KMS-11 (cell line): Measurements from ENCODE around the gene STK4.
"Not testable (repeated sequence)": the region's sequence is repeated elsewhere in the genome, so short reads cannot be mapped to it uniquely, and the experiment has no call there.

ENCODE experiments used
- H2AFZ ChIP-seq: fragments of 200-600 bp; sonication (generic); 2 replicates; pipeline ENCODE4 v1.6.1; 2016; ENCODE audit warnings: antibody characterized with exemption, mixed run types, low read depth
- H3K27ac ChIP-seq: fragments of 200-600 bp; sonication (generic); 2 replicates; pipeline ENCODE4 v1.6.1; 2016; ENCODE audit warnings: mild to moderate bottlenecking, mixed run types
- H3K27me3 ChIP-seq: fragments of 200-600 bp; sonication (generic); 2 replicates; pipeline ENCODE4 v1.6.1; 2017; ENCODE audit warnings: mild to moderate bottlenecking, low read depth, mixed run types, moderate library complexity; ENCODE audit not compliant: insufficient read depth
- H3K36me3 ChIP-seq: fragments of 200-600 bp; sonication (generic); 2 replicates; pipeline ENCODE4 v1.6.1; 2017; ENCODE audit warnings: mild to moderate bottlenecking, mixed run types; ENCODE audit not compliant: insufficient read depth
- H3K4me1 ChIP-seq: fragments of 200-600 bp; sonication (generic); 2 replicates; pipeline ENCODE4 v1.6.1; 2016; ENCODE audit warnings: mild to moderate bottlenecking, low read depth, mixed run types; ENCODE audit not compliant: poor library complexity, severe bottlenecking
- H3K4me2 ChIP-seq: fragments of 200-600 bp; sonication (generic); 2 replicates; pipeline ENCODE4 v1.7.0; 2016; ENCODE audit warnings: mild to moderate bottlenecking, mixed run types
- H3K4me3 ChIP-seq: fragments of 200-600 bp; sonication (generic); IDR thresholded peaks from 2 replicates; pipeline ENCODE4 v1.6.1; 2017; ENCODE audit warnings: low read depth, low read length, mixed read lengths; ENCODE audit not compliant: insufficient read depth
- H3K79me2 ChIP-seq: fragments of 200-600 bp; sonication (generic); 2 replicates; pipeline ENCODE4 v1.6.1; 2016; ENCODE audit warnings: low read depth, mixed run types; ENCODE audit not compliant: insufficient read depth
- H3K9ac ChIP-seq: fragments of 200-600 bp; sonication (generic); 2 replicates; pipeline ENCODE4 v1.6.1; 2016; ENCODE audit warnings: mild to moderate bottlenecking, mixed run types
- H4K20me1 ChIP-seq: fragments of 200-600 bp; sonication (generic); 2 replicates; pipeline ENCODE4 v1.6.1; 2016; ENCODE audit warnings: mild to moderate bottlenecking, mixed run types; ENCODE audit not compliant: insufficient read depth
- TF ChIP-seq, protein P1 (sequence below): fragments of 200-600 bp; sonication (generic); conservative IDR thresholded peaks from 2 replicates; pipeline ENCODE4 v1.6.1; 2017; ENCODE audit warnings: low read depth, mild to moderate bottlenecking, antibody characterized with exemption, low read length, moderate library complexity, mixed read lengths

The STK4 gene

DNA sequence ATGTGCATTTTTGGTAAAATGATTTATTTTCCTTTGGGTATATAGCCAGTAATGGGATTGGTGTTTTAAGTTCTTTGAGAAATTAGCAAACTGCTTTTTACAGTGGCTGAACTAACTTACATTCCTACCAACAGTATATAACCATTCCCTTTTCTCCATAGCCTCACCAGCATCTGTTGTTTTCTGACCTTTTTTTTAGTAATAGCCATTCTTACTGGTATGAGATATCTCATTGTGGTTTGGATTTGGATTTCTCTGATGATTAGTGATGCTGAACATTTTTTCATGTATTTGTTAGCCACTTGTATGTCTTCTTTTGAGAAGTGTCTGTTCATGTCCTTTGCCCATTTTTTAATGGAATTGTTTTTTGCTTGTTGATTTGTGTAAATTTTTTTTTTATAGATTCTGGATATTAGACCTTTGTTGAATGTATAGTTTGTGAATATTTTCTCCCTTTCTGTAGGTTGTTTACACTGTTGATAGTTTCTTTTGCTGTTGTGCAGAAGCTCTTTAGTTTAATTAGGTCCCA, 42.3 kb downstream of the STK4 start:
- H3K4me1 ChIP-seq = peaks cover 36% of the 10 kb centered on the region
- no peak overlapping the region for H3K9ac ChIP-seq
- H3K36me3 ChIP-seq = peaks cover 9% of the 10 kb centered on the region; the same call in 1 of the 2 replicates
- TF ChIP-seq, protein P1, sequence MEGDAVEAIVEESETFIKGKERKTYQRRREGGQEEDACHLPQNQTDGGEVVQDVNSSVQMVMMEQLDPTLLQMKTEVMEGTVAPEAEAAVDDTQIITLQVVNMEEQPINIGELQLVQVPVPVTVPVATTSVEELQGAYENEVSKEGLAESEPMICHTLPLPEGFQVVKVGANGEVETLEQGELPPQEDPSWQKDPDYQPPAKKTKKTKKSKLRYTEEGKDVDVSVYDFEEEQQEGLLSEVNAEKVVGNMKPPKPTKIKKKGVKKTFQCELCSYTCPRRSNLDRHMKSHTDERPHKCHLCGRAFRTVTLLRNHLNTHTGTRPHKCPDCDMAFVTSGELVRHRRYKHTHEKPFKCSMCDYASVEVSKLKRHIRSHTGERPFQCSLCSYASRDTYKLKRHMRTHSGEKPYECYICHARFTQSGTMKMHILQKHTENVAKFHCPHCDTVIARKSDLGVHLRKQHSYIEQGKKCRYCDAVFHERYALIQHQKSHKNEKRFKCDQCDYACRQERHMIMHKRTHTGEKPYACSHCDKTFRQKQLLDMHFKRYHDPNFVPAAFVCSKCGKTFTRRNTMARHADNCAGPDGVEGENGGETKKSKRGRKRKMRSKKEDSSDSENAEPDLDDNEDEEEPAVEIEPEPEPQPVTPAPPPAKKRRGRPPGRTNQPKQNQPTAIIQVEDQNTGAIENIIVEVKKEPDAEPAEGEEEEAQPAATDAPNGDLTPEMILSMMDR = no peak
- no peak overlapping the region for H2AFZ ChIP-seq
- no peak overlapping the region for H3K4me3 ChIP-seq
- H4K20me1 ChIP-seq = no peaks in the 10 kb centered on the region
- peaks cover 25% of the 10 kb centered on the region; the same call in 1 of the 2 replicates for H3K79me2 ChIP-seq
- H3K27me3 ChIP-seq = no peaks in the 10 kb centered on the region
- no peak overlapping the region for H3K27ac ChIP-seq
- H3K4me2 ChIP-seq = no peak overlapping the region

DNA sequence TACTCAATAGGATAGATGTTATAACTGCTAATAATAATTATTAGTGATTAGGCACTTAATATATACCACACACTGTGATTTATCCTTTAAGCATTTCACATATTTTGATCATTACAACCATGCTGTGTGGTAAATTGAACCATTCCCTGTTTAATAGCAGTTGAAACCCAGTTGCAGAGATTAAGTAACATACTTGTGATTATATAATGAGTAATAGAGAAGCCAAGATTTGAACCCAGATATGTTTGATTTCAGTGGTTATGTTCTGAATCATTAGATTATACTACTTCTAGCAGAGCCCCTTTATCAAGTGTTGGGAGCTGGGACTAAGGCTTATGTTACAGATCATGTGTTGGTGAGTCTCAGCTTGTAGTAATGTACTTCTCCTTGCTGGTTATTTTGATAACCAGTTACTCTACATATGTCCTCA, 44.1 kb downstream of the STK4 start:
- H3K4me3 ChIP-seq = no peak overlapping the region
- H3K27ac ChIP-seq = 0 out of 2 replicates have a peak overlapping the region, but pooled peaks have one; percentile 2
- H2AFZ ChIP-seq = no peak overlapping the region
- peaks cover 44% of the 10 kb centered on the region for H3K4me1 ChIP-seq
- peaks cover 9% of the 10 kb centered on the region; the same call in 1 of the 2 replicates for H3K36me3 ChIP-seq
- no peak overlapping the region for H3K9ac ChIP-seq
- peaks cover 21% of the 10 kb centered on the region; the same call in 1 of the 2 replicates for H3K79me2 ChIP-seq
- no peaks in the 10 kb centered on the region for H3K27me3 ChIP-seq
- TF ChIP-seq, protein P1 = no peak
- H4K20me1 ChIP-seq = no peaks in the 10 kb centered on the region
- no peak overlapping the region for H3K4me2 ChIP-seq

DNA sequence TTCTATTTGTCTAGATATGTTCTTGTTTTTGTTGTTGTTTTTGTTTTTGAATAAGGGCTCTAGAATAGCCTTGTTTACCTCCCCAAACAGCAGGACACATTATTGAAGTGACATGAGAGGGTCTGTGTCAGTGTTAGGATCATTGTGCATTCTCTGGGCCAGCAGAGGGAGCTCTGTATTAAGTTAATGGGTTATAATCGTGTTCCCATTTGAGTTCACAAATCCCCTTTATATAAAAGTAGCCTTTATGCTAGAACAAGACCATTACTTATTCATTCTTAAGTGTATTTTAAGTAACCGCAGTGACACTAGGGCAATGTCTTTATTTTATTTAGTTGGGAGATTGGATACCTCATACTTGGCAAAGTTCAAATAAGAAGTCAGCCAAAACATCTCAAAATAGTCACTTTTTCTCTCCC, 44.8 kb downstream of the STK4 start:
- Histone ChIP-seq H3K27ac (no peak overlapping the region), H3K27me3 (no peaks in the 10 kb centered on the region), H3K9ac (no peak overlapping the region), H3K4me3 (no peak overlapping the region), H3K79me2 (peaks cover 21% of the 10 kb centered on the region; the same call in 1 of the 2 replicates), H3K36me3 (peaks cover 9% of the 10 kb centered on the region; the same call in 1 of the 2 replicates), H3K4me1 (peaks cover 51% of the 10 kb centered on the region), H4K20me1 (no peaks in the 10 kb centered on the region), H2AFZ (no peak overlapping the region), H3K4me2 (no peak overlapping the region)
- TF ChIP-seq, protein P1 = peak; percentile 95

DNA sequence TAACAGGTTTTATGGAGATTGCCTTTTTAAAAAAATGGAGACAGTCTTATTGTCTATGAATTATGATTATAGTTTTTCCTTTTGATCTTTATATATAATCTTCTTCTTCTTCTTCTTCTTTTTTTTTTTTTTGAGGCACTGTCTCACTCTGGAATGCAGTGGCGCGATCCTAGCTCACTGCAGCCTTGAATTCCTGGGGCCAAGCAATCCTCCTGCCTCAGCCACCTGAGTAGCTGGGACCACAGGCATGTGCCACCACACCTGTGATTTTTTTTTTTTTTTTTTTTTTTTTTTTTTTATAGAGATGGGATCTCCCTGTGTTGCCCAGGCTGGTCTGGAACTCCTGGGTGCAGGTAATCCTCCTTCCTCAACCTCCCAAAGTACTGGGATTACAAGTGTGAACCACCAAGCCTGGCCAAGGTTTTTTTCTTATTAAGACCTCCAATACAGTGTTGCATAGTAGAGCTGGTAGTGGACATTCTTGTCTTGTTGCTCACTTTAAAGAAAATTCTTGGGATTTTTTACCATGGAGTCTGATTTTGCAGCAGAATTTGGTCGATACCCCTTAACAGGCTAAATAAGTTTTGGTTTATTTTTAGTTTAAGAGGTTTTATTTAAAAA, 46.5 kb downstream of the STK4 start:
- 0 out of 2 replicates have a peak, but pooled peaks cover 9% of the 10 kb centered on the region for H3K36me3 ChIP-seq
- no peaks in the 10 kb centered on the region for H3K27me3 ChIP-seq
- no peak overlapping the region for H2AFZ ChIP-seq
- peaks cover 68% of the 10 kb centered on the region for H3K4me1 ChIP-seq
- peaks cover 19% of the 10 kb centered on the region; the same call in 1 of the 2 replicates for H3K79me2 ChIP-seq
- H3K4me2 ChIP-seq = no peak overlapping the region
- H3K9ac ChIP-seq = no peak overlapping the region
- TF ChIP-seq, protein P1 = no peak
- H3K27ac ChIP-seq = no peak overlapping the region
- H3K4me3 ChIP-seq = no peak overlapping the region
- no peaks in the 10 kb centered on the region for H4K20me1 ChIP-seq

DNA sequence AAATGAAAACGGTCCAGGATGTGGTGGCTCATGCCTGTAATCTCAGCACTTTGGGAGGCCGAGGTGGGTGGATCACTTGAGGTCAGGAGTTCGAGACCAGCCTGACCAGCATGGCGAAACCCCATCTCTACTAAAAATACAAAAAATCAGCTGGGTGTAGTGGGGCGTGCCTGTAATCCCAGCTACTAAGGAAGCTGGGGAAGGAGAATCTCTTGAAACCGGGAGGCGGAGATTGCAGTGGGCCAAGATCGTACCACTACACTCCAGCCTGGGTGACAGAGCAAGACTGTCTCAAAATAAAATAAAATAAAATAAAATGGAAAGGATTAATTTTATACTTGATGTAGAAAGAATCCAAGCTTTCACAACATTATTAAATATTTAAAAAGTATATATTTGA, 47.8 kb downstream of the STK4 start:
- not testable (repeated sequence) for H3K79me2 ChIP-seq, H3K27me3 ChIP-seq, H3K4me3 ChIP-seq, H3K9ac ChIP-seq, H3K4me2 ChIP-seq, H3K36me3 ChIP-seq, H3K27ac ChIP-seq, H2AFZ ChIP-seq, H4K20me1 ChIP-seq
- H3K4me1 ChIP-seq = peaks cover 71% of the 10 kb centered on the region
